GM12865 (cell line): ENCODE results near the gene ISYNA1.

Source experiments
- DNase-seq: peaks from one replicate; pipeline ENCODE4 v3.0.0; 2010; ENCODE audit warnings: low read depth
- H3K4me3 ChIP-seq: 2 replicates; pipeline ENCODE4 v1.5.1; 2011; ENCODE audit warnings: mild to moderate bottlenecking, low read depth, low read length, control low read depth
- TF ChIP-seq, protein P1 (sequence below): IDR thresholded peaks from 2 replicates; pipeline ENCODE4 v1.5.1; 2011; ENCODE audit warnings: low read length, control low read depth, low read depth, inconsistent platforms; ENCODE audit not compliant: insufficient read depth; ENCODE audit errors: missing control alignments

The ISYNA1 gene

DNA sequence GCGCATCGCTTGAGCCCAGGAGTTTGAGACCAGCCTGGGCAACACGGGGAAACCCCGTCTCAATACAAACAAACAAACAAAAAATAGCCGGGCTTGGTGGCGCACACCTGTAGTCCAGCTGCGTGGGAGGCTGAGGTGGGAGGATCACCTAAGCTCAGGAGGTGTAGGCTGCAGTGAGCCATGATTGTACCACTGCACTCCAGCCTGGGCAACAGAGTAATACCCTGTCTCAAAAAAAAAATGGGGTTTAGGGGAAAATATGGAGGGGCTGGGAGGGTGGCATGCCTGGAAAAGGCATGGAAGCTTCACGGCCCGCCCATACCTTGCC, 1.9 kb upstream of the ISYNA1 start:
- TF ChIP-seq, protein P1, sequence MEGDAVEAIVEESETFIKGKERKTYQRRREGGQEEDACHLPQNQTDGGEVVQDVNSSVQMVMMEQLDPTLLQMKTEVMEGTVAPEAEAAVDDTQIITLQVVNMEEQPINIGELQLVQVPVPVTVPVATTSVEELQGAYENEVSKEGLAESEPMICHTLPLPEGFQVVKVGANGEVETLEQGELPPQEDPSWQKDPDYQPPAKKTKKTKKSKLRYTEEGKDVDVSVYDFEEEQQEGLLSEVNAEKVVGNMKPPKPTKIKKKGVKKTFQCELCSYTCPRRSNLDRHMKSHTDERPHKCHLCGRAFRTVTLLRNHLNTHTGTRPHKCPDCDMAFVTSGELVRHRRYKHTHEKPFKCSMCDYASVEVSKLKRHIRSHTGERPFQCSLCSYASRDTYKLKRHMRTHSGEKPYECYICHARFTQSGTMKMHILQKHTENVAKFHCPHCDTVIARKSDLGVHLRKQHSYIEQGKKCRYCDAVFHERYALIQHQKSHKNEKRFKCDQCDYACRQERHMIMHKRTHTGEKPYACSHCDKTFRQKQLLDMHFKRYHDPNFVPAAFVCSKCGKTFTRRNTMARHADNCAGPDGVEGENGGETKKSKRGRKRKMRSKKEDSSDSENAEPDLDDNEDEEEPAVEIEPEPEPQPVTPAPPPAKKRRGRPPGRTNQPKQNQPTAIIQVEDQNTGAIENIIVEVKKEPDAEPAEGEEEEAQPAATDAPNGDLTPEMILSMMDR = no peak
- no peak overlapping the region for H3K4me3 ChIP-seq
- no peak for DNase-seq

DNA sequence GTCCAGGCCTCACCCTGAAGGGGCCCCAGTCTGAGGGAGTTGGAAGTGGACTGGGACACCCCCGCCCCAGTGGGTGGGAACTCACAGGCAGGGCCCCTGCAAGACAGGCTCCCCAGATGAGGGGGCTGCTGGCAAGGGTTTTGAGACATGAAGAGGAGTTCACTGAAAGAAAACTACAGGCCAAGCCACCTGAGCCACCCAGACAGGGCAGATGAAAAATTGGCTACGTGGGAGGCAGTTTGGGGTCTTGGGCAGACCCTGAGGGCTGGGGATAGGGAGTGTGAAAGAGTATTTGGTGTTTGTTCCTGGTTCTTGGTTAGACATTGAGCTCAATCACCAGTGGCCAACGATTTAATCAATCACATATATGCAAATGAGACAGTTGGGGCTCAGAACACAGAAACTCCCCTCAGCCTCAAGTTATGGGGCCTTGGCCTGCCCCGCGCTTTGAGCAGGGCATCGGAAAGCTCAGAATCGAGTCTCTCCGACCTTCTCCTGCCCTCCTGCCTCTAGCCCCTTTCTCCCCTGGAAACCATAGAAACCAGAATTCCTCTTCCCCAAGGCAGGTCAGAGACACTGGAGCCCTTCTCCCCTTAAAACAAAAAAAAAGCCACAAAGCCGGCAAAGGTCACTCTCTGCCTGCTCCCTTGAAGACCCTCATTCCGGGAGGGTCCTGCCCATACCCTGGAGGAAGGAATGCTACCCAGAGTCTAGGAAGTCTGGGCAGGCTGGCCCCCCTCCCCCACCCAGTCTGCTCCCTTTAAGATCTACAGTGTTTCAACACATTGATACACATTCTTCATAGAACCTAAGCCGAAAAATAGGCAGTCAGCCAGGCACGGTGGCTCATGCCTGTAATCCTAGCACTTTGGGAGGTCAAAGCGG, 1.3 kb upstream of the ISYNA1 start:
- H3K4me3 ChIP-seq = no peak overlapping the region
- DNase-seq = no peak

DNA sequence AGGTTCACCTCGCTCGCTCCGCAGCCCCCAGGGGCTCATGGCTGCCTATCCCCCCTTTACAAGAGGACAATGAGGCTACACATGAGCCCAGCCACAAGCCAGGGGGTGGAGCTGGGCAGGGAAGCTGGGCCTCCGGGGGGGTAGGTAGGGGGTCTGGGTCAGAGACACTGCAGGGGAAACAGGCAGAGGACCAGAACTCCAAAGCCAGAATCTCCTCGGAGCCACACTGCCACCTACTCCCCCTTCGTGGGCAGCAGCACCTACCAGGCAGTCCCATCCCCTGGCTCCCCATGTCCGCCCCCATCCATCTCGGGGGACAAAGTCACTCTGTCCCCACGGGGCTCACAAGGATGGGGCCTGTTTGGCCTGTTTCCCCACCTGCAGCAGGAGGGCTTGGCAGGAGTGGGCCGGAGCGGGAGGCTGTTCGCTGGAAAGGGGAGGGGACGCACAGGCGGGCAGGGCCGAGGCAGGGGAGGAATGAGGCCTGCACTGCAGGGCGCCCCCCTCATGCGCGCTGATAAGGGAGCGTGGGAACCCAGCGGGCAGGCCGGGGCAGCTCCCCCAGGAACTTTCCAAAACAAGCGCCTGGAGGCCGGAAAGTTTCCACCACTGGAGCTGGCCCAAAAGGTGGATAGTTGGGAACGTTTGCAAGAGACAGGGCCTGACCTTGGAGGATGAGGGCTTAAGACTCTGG, 545 bp upstream of the ISYNA1 start:
- no peak for DNase-seq
- H3K4me3 ChIP-seq = no peak overlapping the region
- TF ChIP-seq, protein P1 = no peak

More for the DNA sequence above, 1.3 kb upstream of the ISYNA1 start:
- TF ChIP-seq, protein P1 = no peak

DNA sequence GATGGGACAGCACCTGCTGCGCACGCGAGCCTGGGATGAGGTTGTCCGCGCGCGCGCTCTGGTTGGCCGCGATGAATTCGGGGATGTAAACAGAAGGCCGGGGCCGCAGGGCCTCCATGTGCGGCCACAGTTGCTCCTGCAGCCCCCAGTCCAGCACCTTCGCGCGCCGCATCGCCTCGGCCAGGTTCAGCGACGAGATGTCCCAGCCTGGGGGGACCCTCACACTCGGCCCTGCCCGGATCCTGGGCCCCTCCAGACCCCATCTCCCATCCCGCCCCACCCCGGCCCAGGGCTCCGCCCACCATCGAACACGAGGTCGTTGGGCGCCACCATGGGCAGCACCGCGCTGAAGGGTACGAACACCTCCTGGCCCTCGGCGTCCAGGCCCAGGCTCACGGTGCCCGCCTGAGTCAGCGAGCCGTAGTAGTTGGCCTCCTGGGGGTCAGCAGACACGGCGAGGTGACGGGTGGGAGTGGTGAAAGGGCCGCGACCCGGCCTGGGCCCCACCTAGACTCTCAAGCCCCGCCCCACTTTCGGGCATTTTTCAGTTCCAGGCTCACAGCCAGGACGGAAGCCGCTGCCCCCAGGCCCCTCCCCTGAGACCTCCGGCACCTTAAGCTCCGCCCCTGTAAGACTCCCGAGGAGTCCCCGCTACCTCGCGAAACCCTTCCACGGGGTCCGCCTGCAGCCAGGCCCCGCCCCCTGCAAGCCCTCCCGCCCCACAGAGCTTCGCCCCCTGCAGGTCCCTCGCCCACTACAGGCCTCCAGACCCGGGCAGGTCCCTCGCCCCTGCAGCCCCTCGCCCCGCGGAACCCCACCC, 1.1 kb downstream of the ISYNA1 start:
- DNase-seq = peak; percentile 93
- TF ChIP-seq, protein P1 = no peak
- peak overlapping the region; percentile 63 for H3K4me3 ChIP-seq

DNA sequence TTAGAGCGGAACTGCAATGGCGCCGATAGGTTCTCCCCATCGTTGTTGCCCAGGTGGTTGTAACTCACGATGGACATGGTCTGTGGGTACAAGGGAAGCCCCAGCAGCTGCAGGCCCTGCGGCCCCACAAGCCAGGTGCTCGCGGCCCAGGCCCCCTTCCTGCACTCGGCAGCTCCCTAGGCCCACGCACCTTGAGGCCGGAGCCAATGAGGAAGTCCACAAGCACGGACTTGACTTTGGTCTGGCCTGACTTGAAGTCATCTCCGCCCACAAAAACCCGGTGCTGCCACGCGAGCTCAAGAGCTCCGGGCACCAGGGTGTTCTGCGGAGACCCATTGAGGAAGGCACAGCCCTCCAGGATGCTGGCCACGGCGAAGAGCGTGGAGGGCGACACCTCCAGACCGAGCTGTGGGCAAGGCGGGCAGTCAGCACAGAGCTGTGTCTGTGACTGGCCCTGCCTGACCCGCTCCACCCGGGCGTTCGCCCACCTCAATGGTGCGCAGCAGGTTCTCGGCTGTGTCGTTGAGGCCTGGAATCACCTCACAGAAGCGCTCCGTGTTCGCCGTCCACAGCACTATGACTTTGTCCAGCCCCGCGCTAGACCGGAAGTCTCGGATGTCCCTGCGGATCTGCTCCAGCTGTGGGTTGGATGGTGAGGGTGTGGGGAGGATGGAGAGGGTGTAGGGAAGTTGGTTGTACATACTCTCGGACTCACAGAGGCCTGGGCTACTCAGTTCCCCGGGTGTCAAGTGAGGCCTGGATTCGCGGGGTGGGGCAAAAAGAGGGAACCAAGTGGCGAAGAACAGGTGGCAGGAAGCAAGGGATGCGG, 1.9 kb downstream of the ISYNA1 start:
- H3K4me3 ChIP-seq = peak overlapping the region; percentile 63
- DNase-seq = no peak

More for the DNA sequence above, 1.9 kb downstream of the ISYNA1 start:
- TF ChIP-seq, protein P1 = no peak
